Panc1 (cell line): ENCODE data around the gene TCF7.

Source experiments
- CTCF ChIP-seq: fragments of 450-650 bp; IDR thresholded peaks from 2 replicates; pipeline ENCODE4 v1.5.1; 2017; ENCODE audit warnings: mild to moderate bottlenecking
- POLR2AphosphoS5 ChIP-seq: IDR thresholded peaks from 2 replicates; pipeline ENCODE4 v1.6.1; 2012; ENCODE audit warnings: mild to moderate bottlenecking, low read depth, low read length, moderate library complexity
- REST ChIP-seq, 2 experiments: IDR thresholded peaks; 2 replicates each; pipeline ENCODE4 v1.6.1; 2011 to 2012; ENCODE audit warnings: low read depth in 2 of 2, control low read depth in 1 of 2, low read length in 1 of 2, mild to moderate bottlenecking in 1 of 2, moderate library complexity in 1 of 2; ENCODE audit not compliant: insufficient read depth in 1 of 2

GRCh38 chr5:134151723-134152122 is 37.2 kb downstream of the TCF7 start:
- TF ChIP-seq CTCF = no peak
- TF ChIP-seq REST (IDR thresholded peaks at IDR 0.05; ENCODE audit: insufficient read depth in 1 of 2, low read depth in 2 of 2, low read length in 1 of 2) = no peak
- TF ChIP-seq POLR2AphosphoS5 = no peak
